ENCODE measurements around the gene ANGEL2.

ANGEL2 gene

GRCh38 chr1:212951126-212951946 lies 64.3 kb downstream of the ANGEL2 start:
- no peak for DNase-seq (ENCODE audit: low read depth in 2 of 2)

GRCh38 chr1:212950243-212951125 lies 65.2 kb downstream of the ANGEL2 start, which contains the start of gene VASH2:
TSS of gene VASH2 (plus strand) at chr1:212950541. CDS start at chr1:212951543, 1,002 bp downstream.
- DNase-seq (ENCODE audit: low read depth in 2 of 2): peak; percentile 22 to 58

- DNase-seq (ENCODE audit: low read depth in 2 of 2): no peak
These were observed 65.9 kb downstream of the ANGEL2 start for GRCh38 chr1:212949771-212950170.

GRCh38 chr1:212946872-212947271 lies 68.8 kb downstream of the ANGEL2 start:
- DNase-seq (ENCODE audit: low read depth in 2 of 2): no peak

- DNase-seq (ENCODE audit: low read depth in 2 of 2): no peak
These were observed 70.1 kb downstream of the ANGEL2 start for GRCh38 chr1:212945463-212946160.

- DNase-seq (ENCODE audit: low read depth in 2 of 2): no peak
These were observed 70.6 kb downstream of the ANGEL2 start for GRCh38 chr1:212945056-212945455.

- no peak for DNase-seq (ENCODE audit: low read depth in 2 of 2)
These were observed 71.3 kb downstream of the ANGEL2 start for GRCh38 chr1:212944229-212944901.

GRCh38 chr1:212943393-212943710 lies 72.3 kb downstream of the ANGEL2 start:
- no peak for DNase-seq (ENCODE audit: low read depth in 2 of 2)

GRCh38 chr1:212942679-212943392 lies 72.8 kb downstream of the ANGEL2 start:
- DNase-seq (ENCODE audit: low read depth in 2 of 2): no peak
